HUES6 (cell line): Measurements from ENCODE around the gene GDF15.

Experiments
- H3K27ac ChIP-seq: 2 replicates; pipeline ENCODE4 v1.7.0; 2013; ENCODE audit warnings: low read depth, mild to moderate bottlenecking, low read length, inconsistent platforms
- H3K27me3 ChIP-seq: 2 replicates; pipeline ENCODE4 v1.6.1; 2013; ENCODE audit warnings: low read length; ENCODE audit not compliant: control insufficient read depth, insufficient read depth
- H3K36me3 ChIP-seq: 2 replicates; pipeline ENCODE4 v1.6.1; 2013; ENCODE audit warnings: low read length; ENCODE audit not compliant: control insufficient read depth, insufficient read depth
- H3K4me1 ChIP-seq: 2 replicates; pipeline ENCODE4 v1.6.1; 2013; ENCODE audit warnings: low read length; ENCODE audit not compliant: control insufficient read depth, insufficient read depth
- H3K4me3 ChIP-seq: 2 replicates; pipeline ENCODE4 v1.5.1; 2013; ENCODE audit warnings: low read depth, low read length
- H3K9ac ChIP-seq: one replicate; pipeline ENCODE4 v1.6.1; 2013; ENCODE audit warnings: mild to moderate bottlenecking, low read length
- H3K9me3 ChIP-seq: 2 replicates; pipeline ENCODE4 v1.6.1; 2013; ENCODE audit warnings: low read depth, low read length; ENCODE audit not compliant: control insufficient read depth, insufficient read depth

Gene GDF15

DNA sequence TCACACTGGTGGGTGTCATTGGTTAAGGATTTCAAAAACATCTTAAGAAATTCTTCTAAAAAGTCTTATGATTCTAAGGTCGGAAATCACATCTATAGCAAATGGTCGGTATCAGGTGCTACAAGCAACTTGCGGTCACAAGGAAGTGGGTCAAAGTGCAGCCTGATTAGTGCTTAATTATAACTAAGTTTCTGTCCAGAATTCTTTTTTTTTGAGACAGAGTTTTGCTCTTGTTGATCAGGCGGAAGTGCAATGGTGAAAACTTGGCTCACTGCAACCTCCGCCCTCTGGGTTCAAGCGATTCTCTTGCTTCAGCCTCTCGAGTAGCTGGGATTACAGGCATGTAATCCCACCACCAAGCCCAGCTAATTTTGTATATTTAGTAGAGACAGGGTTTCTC is 1.2 kb upstream of the GDF15 start:
- Histone ChIP-seq H3K4me1 (peaks cover 18% of the 10 kb centered on the region; the same call in 1 of the 2 replicates), H3K4me3 (no peak overlapping the region), H3K9me3 (no peaks in the 10 kb centered on the region), H3K36me3 (peaks cover 8% of the 10 kb centered on the region; the same call in 1 of the 2 replicates), H3K27me3 (peaks cover 22% of the 10 kb centered on the region), H3K9ac (no peak overlapping the region), H3K27ac (no peak overlapping the region)

- peaks cover 24% of the 10 kb centered on the region for H3K27me3 ChIP-seq
- no peak overlapping the region for H3K4me3 ChIP-seq
- H3K36me3 ChIP-seq = peaks cover 8% of the 10 kb centered on the region; the same call in 1 of the 2 replicates
- H3K9ac ChIP-seq = no peak overlapping the region
- H3K4me1 ChIP-seq = peaks cover 14% of the 10 kb centered on the region; the same call in 1 of the 2 replicates
- no peaks in the 10 kb centered on the region for H3K9me3 ChIP-seq
- no peak overlapping the region for H3K27ac ChIP-seq
Observed at GRCh38 chr19:18385359-18385674, 641 bp upstream of the GDF15 start.

DNA sequence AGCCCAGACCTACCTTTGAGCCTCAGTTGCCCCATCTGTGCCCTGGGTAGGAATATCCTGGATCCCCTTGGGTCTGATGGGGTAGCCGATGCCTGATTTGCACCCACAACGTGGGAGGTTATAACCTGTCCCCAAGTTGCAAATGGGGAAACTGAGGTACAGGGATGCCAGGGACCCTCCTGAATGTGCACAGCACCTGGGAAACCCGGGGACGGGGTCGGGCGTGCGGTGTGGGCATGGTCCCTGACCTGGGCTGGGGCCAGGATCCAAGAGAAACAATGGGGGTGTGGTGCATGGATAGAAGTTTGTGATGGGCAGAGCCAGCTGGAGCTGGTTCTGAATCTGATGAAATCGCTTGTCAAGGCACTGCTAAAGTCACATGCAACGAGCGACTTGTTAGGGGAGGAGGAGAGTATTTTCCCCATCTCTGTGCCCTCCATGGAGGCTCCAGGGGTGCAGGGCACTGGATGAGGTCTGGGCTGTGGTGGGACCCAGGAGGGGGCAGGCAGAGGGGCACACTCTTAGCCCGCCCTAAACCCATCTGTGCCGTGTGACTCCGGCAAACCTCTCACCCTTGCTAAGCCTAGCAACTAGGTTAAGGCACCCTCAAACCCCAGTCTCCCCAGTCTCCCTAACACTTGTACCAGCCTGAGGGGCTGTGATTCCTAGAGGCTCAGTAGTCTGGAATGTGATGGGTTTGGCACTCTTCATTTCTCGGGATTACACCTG is 749 bp downstream of the GDF15 start:
- peaks cover 24% of the 10 kb centered on the region for H3K27me3 ChIP-seq
- peak overlapping the region; percentile 44 for H3K4me3 ChIP-seq
- peaks cover 8% of the 10 kb centered on the region; the same call in 1 of the 2 replicates for H3K36me3 ChIP-seq
- H3K4me1 ChIP-seq = peaks cover 9% of the 10 kb centered on the region; the same call in 1 of the 2 replicates
- no peaks in the 10 kb centered on the region for H3K9me3 ChIP-seq
- H3K9ac ChIP-seq = peak overlapping the region; percentile 29
- H3K27ac ChIP-seq = no peak overlapping the region

GRCh38 chr19:18388100-18388959 is 2.4 kb downstream of the GDF15 start:
- no peak overlapping the region for H3K27ac ChIP-seq
- H3K4me1 ChIP-seq = peaks cover 9% of the 10 kb centered on the region; the same call in 1 of the 2 replicates
- H3K36me3 ChIP-seq = peaks cover 8% of the 10 kb centered on the region; the same call in 1 of the 2 replicates
- H3K9me3 ChIP-seq = no peaks in the 10 kb centered on the region
- H3K27me3 ChIP-seq = peaks cover 24% of the 10 kb centered on the region
- peak overlapping the region; percentile 48 for H3K4me3 ChIP-seq
- H3K9ac ChIP-seq = no peak overlapping the region

DNA sequence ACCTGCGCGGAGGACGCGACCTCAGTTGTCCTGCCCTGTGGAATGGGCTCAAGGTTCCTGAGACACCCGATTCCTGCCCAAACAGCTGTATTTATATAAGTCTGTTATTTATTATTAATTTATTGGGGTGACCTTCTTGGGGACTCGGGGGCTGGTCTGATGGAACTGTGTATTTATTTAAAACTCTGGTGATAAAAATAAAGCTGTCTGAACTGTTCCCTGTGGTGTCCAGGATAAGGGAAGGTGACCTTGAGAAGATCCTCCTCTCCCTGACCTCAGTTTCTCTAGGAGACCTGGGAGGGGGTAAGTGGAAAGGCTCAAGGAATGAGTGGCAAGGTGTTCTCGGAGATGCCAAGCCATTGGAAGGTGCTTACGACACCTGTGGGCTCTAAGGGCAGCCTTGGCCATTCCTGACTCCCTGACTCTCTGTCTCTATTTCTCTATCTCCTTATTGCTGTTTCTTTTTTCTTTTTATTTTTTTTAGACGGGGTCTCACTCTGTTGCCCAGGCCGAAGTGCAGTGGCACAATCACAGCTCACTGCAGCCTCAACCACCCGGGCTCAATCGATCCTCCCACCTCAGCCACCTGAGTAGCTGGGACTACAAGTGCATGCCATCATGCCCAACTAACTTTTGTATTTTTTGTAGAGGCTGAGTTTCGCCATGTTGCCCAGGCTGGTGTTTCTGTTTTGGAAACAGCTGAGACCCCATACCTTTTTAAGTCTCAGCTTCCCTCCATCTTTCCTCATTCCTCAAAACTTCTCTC is 3.2 kb downstream of the GDF15 start:
- H3K4me1 ChIP-seq = peaks cover 9% of the 10 kb centered on the region; the same call in 1 of the 2 replicates
- no peak overlapping the region for H3K27ac ChIP-seq

DNA sequence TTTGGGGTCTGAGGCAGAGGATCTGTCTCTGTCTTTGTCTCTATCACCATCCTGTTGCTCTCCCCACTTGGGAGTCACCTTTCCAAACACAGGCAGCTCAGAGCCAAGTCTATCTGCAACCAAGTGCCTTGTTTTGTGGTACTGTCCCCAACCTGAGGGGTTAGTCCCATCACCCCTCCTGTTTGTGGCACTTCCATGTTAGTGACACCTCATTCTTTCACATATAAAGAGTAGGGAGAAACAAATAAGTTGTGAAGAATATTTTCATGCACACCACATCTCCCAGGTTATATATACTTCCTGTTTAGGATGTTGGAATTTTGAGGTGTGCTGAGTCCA is 3.7 kb downstream of the GDF15 start:
- no peak overlapping the region for H3K27ac ChIP-seq
- peaks cover 24% of the 10 kb centered on the region for H3K27me3 ChIP-seq
- no peaks in the 10 kb centered on the region for H3K9me3 ChIP-seq
- no peak overlapping the region for H3K9ac ChIP-seq
- H3K4me1 ChIP-seq = peaks cover 9% of the 10 kb centered on the region; the same call in 1 of the 2 replicates
- H3K36me3 ChIP-seq = peaks cover 8% of the 10 kb centered on the region; the same call in 1 of the 2 replicates
- no peak overlapping the region for H3K4me3 ChIP-seq

More for the DNA sequence above, 3.2 kb downstream of the GDF15 start:
- no peak overlapping the region for H3K9ac ChIP-seq
- H3K4me3 ChIP-seq = peak overlapping the region; percentile 48; the same call in 1 of the 2 replicates
- peaks cover 24% of the 10 kb centered on the region for H3K27me3 ChIP-seq
- H3K36me3 ChIP-seq = peaks cover 8% of the 10 kb centered on the region; the same call in 1 of the 2 replicates
- no peaks in the 10 kb centered on the region for H3K9me3 ChIP-seq

GRCh38 chr19:18390065-18390907 is 4.3 kb downstream of the GDF15 start:
- Histone ChIP-seq H3K36me3 (peaks cover 8% of the 10 kb centered on the region; the same call in 1 of the 2 replicates), H3K4me1 (peaks cover 8% of the 10 kb centered on the region; the same call in 1 of the 2 replicates), H3K9ac (no peak overlapping the region), H3K27me3 (peaks cover 24% of the 10 kb centered on the region), H3K27ac (no peak overlapping the region), H3K9me3 (no peaks in the 10 kb centered on the region), H3K4me3 (no peak overlapping the region)

DNA sequence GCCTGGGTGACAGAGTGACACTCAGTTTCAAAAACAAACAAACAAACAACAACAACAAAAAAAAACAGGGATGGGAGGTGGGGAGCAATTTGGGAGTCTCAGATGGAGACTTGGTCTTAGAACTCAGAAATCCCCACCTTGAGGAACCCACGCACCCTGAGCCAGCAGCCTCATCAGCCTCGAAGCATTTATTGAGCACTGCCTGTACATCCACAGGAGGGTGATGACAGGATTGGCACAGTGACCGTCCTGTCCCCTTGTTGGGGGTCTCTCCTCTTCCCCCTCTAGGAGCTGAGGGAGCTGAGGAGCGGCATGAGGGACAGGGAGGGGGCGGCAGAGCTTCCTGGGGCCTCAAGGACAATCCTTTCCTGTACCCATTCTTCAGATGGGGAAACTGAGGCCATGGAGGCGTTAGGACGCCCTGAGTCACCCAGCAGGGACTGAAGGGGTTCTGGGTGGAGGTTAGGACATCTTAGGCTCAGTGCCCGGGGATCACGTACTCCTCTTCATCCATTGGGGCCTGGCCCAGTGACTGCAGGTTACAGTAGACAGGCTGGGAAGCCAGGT is 5.6 kb downstream of the GDF15 start:
- Histone ChIP-seq H3K9ac (no peak overlapping the region), H3K36me3 (peaks cover 8% of the 10 kb centered on the region; the same call in 1 of the 2 replicates), H3K27me3 (peaks cover 24% of the 10 kb centered on the region), H3K27ac (no peak overlapping the region), H3K4me3 (no peak overlapping the region), H3K4me1 (peaks cover 3% of the 10 kb centered on the region; the same call in 1 of the 2 replicates), H3K9me3 (no peaks in the 10 kb centered on the region)

- no peak overlapping the region for H3K4me3 ChIP-seq
- H3K36me3 ChIP-seq = peaks cover 8% of the 10 kb centered on the region; the same call in 1 of the 2 replicates
- no peaks in the 10 kb centered on the region for H3K9me3 ChIP-seq
- H3K9ac ChIP-seq = no peak overlapping the region
- no peak overlapping the region for H3K27ac ChIP-seq
- H3K4me1 ChIP-seq = peaks cover 6% of the 10 kb centered on the region; the same call in 1 of the 2 replicates
- peaks cover 19% of the 10 kb centered on the region for H3K27me3 ChIP-seq
Observed at GRCh38 chr19:18392417-18392816, 6.5 kb downstream of the GDF15 start.
